GM19463 (cell line): ENCODE measurements around the gene PCID2.

Experiments
- ATAC-seq: cut with Tn5 transposase; IDR thresholded peaks from one replicate; pipeline ENCODE4 v1.9.1; 2021; ENCODE audit warnings: mild to moderate bottlenecking, moderate library complexity; ENCODE audit not compliant: unreplicated experiment

The PCID2 gene

GRCh38 chr13:113150550-113151365, 57.7 kb downstream of the PCID2 start:
- no peak for ATAC-seq

- ATAC-seq: no peak
Measured at GRCh38 chr13:113149711-113150549, 58.5 kb downstream of the PCID2 start.

- ATAC-seq: no peak
Measured at GRCh38 chr13:113148940-113149503, 59.4 kb downstream of the PCID2 start.

DNA sequence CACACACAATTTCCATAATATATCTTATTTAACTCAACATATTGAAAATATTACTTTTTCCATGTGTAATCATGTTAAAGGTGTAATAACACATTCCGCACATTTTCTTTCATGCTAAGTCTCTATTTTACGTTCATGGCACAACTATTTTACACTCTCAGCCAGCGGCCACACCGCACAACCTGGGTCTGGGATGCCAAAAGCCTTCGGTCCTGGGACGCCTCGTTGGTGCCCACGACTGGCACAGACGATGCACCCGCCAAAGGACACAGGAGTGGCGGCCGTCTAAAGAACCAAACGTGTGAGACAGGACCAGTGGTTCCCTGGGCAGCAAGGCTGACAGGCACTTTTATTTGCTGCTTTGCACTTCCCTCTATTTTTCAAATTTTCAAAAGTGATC, 60.1 kb downstream of the PCID2 start:
- no peak for ATAC-seq

GRCh38 chr13:113147206-113147605, 61.3 kb downstream of the PCID2 start:
- no peak for ATAC-seq

DNA sequence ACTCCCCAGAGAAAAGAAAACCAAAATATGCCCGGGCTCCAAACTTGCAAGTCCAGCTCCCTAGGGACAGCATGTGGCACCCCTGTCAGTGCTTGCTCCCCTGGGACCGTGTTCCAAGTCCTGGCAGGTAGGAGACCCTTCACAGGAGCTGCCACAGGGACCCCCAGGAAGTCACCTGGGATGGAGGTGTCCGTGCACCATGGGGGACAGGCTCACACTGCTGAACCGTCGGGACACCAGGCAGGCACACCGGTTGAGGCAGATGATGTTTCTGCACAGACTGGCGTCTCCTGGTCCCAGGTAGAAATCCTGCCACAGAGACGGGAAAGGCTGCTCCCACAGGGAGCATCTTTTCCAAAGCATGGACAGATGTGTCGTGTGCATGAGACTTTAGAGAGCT, 61.7 kb downstream of the PCID2 start:
- ATAC-seq: no peak

DNA sequence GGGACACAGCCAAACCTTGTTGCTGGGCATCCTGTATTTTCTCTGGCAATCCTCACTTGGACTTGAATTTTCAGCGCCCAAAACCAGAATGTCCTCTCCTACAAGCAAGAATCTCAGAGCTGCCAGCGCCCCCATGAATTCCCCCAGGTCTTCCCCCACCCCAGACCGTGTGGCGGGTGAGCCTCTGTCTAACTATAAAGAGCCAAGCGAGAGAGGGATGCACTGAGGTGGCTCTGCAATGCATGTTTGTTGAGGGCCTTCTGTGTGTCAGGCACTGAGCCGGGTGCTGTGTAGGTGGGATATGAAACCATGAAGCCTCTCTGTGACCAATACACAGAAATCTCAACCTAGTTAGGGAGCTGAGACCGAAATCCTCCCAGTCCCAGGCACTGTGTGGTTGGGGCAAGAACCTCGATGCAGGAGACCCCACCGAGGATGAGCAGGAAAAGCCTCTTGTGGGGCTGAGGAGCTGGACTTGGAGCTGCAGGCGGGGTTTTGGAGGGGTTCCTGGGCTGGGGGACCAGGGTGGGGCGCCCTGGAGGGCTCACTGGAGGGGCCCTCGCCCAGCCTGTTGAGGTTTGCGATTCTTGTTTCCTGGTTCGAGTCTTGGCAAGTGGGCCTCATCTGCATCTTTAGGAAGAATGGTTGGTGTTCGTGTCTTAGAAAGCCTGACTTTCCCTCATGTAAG, 62.4 kb downstream of the PCID2 start:
- no peak for ATAC-seq

- no peak for ATAC-seq
Measured at GRCh38 chr13:113145496-113145895, 63.0 kb downstream of the PCID2 start.

DNA sequence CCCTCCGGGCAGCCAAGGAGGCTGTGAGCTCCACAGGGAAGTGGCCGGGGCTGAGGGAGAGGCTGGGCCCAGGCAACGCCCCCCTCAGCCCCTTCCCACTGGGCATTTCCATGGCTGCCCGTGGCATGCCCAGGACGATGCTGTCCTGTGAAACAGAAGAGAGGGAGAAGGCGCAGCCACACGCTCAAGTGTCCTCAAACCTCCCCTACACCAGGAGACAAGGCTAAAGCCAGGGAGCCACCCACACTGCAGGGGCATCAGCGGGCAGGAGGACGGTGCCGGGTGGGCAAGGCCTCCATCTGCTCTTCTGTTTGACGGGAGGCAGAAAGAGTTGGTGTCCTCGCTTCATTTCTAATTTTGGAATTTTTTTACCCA, 64.2 kb downstream of the PCID2 start:
- no peak for ATAC-seq

DNA sequence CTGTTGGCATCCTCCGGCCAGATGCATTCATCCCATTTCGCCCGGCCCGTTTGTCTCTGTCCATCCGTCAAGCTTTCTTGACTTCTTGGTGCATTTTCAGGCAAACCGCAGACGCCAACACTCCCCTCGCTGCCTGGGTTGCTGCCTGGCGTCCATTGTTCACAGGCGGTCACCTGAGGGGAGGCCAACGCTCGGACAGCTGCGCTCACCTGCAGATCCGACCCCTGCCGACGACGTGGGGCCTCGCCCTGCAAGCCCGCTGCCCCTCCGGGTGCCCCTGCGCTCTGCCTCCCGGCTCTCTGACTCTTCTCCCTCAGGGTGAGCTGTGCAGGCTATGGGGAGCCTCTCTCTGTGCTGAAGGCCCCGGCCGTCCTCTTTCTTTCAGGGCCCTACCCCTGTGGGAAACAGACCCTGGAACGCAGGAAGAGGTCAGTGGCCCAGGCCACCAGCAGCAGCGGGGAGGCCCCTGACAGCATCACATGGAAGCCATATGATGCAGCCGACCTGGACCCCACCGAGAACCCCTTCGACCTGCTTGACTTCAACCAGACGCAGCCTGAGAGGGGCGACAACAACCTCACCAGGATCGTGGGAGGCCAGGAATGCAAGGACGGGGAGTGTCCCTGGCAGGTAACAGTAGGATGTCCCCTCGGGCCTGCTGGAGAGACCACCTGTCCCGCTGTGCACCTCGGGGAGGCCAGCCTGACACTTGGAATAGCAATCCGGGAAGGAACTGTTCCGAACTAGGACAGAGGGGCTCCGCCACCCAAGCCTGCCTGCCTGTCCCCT, 64.8 kb downstream of the PCID2 start:
- ATAC-seq: no peak

- no peak for ATAC-seq
Measured at GRCh38 chr13:113142876-113143275, 65.6 kb downstream of the PCID2 start.

DNA sequence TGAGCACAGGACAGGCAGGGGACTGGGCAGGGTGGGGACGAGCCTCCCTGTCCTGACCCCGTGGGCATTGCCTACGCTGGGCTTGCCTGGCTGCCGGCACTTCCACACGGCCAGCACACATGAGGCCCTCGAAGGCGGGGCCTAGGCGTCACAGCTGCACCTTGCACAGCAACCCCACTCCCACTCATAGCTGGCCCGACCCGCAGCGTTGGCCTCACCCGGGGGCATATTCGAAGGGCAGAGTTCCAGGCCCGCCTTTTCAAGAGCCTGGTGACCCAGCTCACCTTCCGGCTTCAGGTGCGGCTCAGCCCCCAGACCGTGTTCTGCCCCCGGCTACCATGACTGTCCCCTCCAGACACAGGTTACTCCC, 66.9 kb downstream of the PCID2 start:
- ATAC-seq: no peak

GRCh38 chr13:113140677-113141600, 67.5 kb downstream of the PCID2 start:
- ATAC-seq: no peak

GRCh38 chr13:113139577-113139976, 68.9 kb downstream of the PCID2 start:
- no peak for ATAC-seq

DNA sequence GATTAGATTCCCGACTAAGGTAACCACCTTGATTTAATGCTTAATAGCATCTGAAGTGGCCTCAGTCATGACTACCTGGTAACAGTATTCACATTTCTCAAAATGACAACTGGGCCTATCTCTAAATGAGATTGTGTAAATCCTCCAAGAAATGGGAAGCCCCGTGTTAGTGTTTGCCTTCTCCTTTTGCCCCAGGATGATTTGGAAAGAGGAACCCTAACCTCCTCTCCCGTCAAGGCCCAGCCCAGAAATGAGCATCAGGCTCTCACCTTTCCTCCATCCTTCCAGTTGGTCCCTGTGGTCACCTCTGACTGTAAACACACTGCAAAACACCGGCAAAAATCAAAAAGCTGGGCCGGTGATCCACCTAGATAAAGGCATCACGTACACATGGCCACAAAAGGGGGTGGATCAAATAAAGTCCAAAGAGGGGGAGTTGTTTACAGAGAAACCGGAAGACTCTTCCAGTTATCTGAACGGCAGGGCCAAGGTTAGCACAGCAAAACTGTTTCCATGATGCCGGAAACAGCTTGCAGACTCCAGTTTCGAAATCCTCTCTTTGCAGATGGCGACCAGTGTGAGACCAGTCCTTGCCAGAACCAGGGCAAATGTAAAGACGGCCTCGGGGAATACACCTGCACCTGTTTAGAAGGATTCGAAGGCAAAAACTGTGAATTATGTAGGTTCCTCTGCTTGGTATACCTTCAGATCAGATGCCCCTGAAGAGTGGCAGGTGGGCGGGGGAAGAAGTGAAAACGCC, 69.5 kb downstream of the PCID2 start:
- no peak for ATAC-seq

- ATAC-seq: no peak
Measured at GRCh38 chr13:113137691-113138298, 70.7 kb downstream of the PCID2 start.

- ATAC-seq: no peak
Measured at GRCh38 chr13:113135281-113135760, 73.1 kb downstream of the PCID2 start.
